Esophagus muscularis mucosa (tissue), 4 donors: ENCODE results near the gene SLC2A13. TPM values are rescaled to one million over a fixed set of nuclear protein-coding genes. Genes with fewer than 3 reads are reported as not detected.

Experiments
- DNase-seq: peaks from one replicate; pipeline ENCODE4 v3.0.0-alpha.2; 2017; ENCODE audit errors: extremely low spot score
- H3K27ac ChIP-seq, 4 donors: fragments of 200-600 bp; sonication (generic); replicated peaks in 1 of 4; 1 replicate in 3 of 4; 2 replicates in 1 of 4; pipeline ENCODE4 v1.5.1; 2016 to 2019; ENCODE audit warnings: mild to moderate bottlenecking in 1 of 4
- H3K27me3 ChIP-seq, 4 donors: fragments of 200-600 bp; sonication (generic); one replicate each; pipeline versions ENCODE4 v1.5.1 to v1.6.0; 2016 to 2019
- H3K36me3 ChIP-seq, 4 donors: fragments of 200-600 bp; sonication (generic); one replicate each; pipeline ENCODE4 v1.5.1; 2016 to 2019
- H3K4me1 ChIP-seq, 4 donors: fragments of 200-600 bp; sonication (generic); one replicate each; pipeline ENCODE4 v1.5.1; 2016 to 2019
- H3K4me3 ChIP-seq, 4 donors: fragments of 200-600 bp; sonication (generic); 1 replicate in 2 of 4; 2 replicates in 2 of 4; pipeline ENCODE4 v1.5.1; 2016 to 2019; ENCODE audit warnings: mild to moderate bottlenecking in 4 of 4, moderate library complexity in 1 of 4
- H3K9me3 ChIP-seq, 4 donors: fragments of 200-600 bp; sonication (generic); 1 replicate in 3 of 4; 2 replicates in 1 of 4; pipeline ENCODE4 v1.5.1; 2016 to 2019
- CTCF ChIP-seq, 3 experiments: fragments of 200-600 bp in 2 of 3; fragments of 450-650 bp in 1 of 3; sonication (generic) in 2 of 3; IDR thresholded peaks; one replicate each; pipeline ENCODE4 v1.5.1; 2017 to 2019; ENCODE audit warnings: antibody characterized with exemption in 3 of 3, mild to moderate bottlenecking in 2 of 3, moderate library complexity in 1 of 3
- EP300 ChIP-seq: sonication (generic); formaldehyde crosslinking; IDR thresholded peaks from one replicate; pipeline ENCODE4 v1.6.1; 2017; ENCODE audit warnings: antibody characterized with exemption
- POLR2A ChIP-seq: fragments of 450-650 bp; IDR thresholded peaks from one replicate; pipeline ENCODE4 v1.6.1; 2017; ENCODE audit warnings: antibody characterized with exemption, moderate library complexity, mild to moderate bottlenecking, low read depth
- POLR2AphosphoS5 ChIP-seq, 2 donors: sonication (generic); formaldehyde crosslinking; IDR thresholded peaks; one replicate each; pipeline ENCODE4 v1.6.1; 2017; ENCODE audit warnings: antibody characterized with exemption in 2 of 2
- WGBS: methylation state at CpG from one replicate; pipeline ENCODE4 v1.1.5; 2018; 5-methylcytosine and 5-hydroxymethylcytosine counted together
- intact Hi-C: fragments of 100-400 bp; cut with DNase I; formaldehyde crosslinking; loops from one replicate; pipeline ENCODE4 v1.15.1; 2023
- total RNA-seq, 4 donors: library from RNA; depleted of rRNA; stranded (reverse); fragments of >200 nt; gene quantifications; one replicate each; pipeline versions ENCODE4 v1.1.0 to v1.2.1, GENCODE V29; 2016

The SLC2A13 gene
- total RNA-seq, 4 donors from 2014 or later, result 19.6 to 25.7 (median 21.4) TPM

- no peak overlapping the region for H3K27ac ChIP-seq
- intact Hi-C loops, result no loop called here
- H3K27me3 ChIP-seq, result no peaks in the 10 kb centered on the region
- WGBS, result 87% methylated on average over 5 of the region's 5 CpGs
- peaks cover 0 to 5% (median 0%) of the 10 kb centered on the region in 4 donors for H3K4me1 ChIP-seq
- no peaks in the 10 kb centered on the region for H3K9me3 ChIP-seq
- H3K4me3 ChIP-seq, result no peak overlapping the region
- DNase-seq, result no peak
- TF ChIP-seq CTCF (IDR thresholded peaks at IDR 0.05), result no peak
- no peaks in the 10 kb centered on the region for H3K36me3 ChIP-seq
Observed at GRCh38 chr12:39779768-39780340, 326.0 kb downstream of the SLC2A13 start.

- Histone ChIP-seq H3K27ac (no peak overlapping the region), H3K4me3 (no peak overlapping the region), H3K36me3 (no peaks in the 10 kb centered on the region), H3K27me3 (no peaks in the 10 kb centered on the region), H3K9me3 (no peaks in the 10 kb centered on the region), H3K4me1 (peaks cover 0 to 11% (median 7%) of the 10 kb centered on the region in 4 donors)
- intact Hi-C loops, result no loop called here
- DNase-seq, result no peak
- TF ChIP-seq POLR2AphosphoS5 (IDR thresholded peaks at IDR 0.05) (no peak), CTCF (IDR thresholded peaks at IDR 0.05) (no peak), POLR2A (no peak), EP300 (no peak)
- 90% methylated on average over 10 of the region's 11 CpGs for WGBS
Observed at GRCh38 chr12:39777465-39777864, 328.4 kb downstream of the SLC2A13 start.

GRCh38 chr12:39773266-39773665 lies 332.6 kb downstream of the SLC2A13 start:
- 91% methylated on average over 2 of the region's 2 CpGs for WGBS
- DNase-seq, result no peak
- Histone ChIP-seq H3K4me1 (peaks cover 0 to 11% (median 4%) of the 10 kb centered on the region in 4 donors), H3K27me3 (no peaks in the 10 kb centered on the region), H3K4me3 (no peak overlapping the region), H3K27ac (no peak overlapping the region), H3K36me3 (no peaks in the 10 kb centered on the region), H3K9me3 (no peaks in the 10 kb centered on the region)
- TF ChIP-seq EP300 (no peak), POLR2AphosphoS5 (IDR thresholded peaks at IDR 0.05) (no peak), POLR2A (no peak), CTCF (IDR thresholded peaks at IDR 0.05) (no peak)
- intact Hi-C loops, result no loop called here

GRCh38 chr12:39772821-39773259 lies 333.0 kb downstream of the SLC2A13 start:
- Histone ChIP-seq H3K27ac (no peak overlapping the region), H3K27me3 (no peaks in the 10 kb centered on the region), H3K4me1 (peaks cover 0 to 11% (median 4%) of the 10 kb centered on the region in 4 donors), H3K4me3 (no peak overlapping the region), H3K9me3 (no peaks in the 10 kb centered on the region), H3K36me3 (no peaks in the 10 kb centered on the region)
- no peak for DNase-seq
- intact Hi-C loops, result no loop called here
- 75% methylated on average over 3 of the region's 3 CpGs for WGBS
- no peak for TF ChIP-seq CTCF (IDR thresholded peaks at IDR 0.05)
- TF ChIP-seq POLR2AphosphoS5 (IDR thresholded peaks at IDR 0.05), result peak in 1 of 2 donors; percentile 35

- Histone ChIP-seq H3K27me3 (no peaks in the 10 kb centered on the region), H3K27ac (no peak overlapping the region), H3K9me3 (peaks cover 0 to 6% (median 0%) of the 10 kb centered on the region in 4 donors), H3K4me1 (peaks cover 0 to 11% (median 4%) of the 10 kb centered on the region in 4 donors), H3K4me3 (no peak overlapping the region), H3K36me3 (no peaks in the 10 kb centered on the region)
- intact Hi-C loops, result no loop called here
- no peak for DNase-seq
- WGBS, result 97% methylated on average over 1 of the region's 1 CpG
- TF ChIP-seq EP300, result no peak
- TF ChIP-seq POLR2AphosphoS5 (IDR thresholded peaks at IDR 0.05), result no peak
- TF ChIP-seq POLR2A, result no peak
- no peak for TF ChIP-seq CTCF (IDR thresholded peaks at IDR 0.05)
Observed at GRCh38 chr12:39771456-39771855, 334.4 kb downstream of the SLC2A13 start.
